ENCODE measurements around the gene OR5H14. TPM values are rescaled to one million over a fixed set of nuclear protein-coding genes. Genes with fewer than 3 reads are reported as not detected.
"Not testable (repeated sequence)": the region's sequence is repeated elsewhere in the genome, so short reads cannot be mapped to it uniquely, and the experiment has no call there.

The OR5H14 gene
- total RNA-seq, 1 donor, result not detected

DNA sequence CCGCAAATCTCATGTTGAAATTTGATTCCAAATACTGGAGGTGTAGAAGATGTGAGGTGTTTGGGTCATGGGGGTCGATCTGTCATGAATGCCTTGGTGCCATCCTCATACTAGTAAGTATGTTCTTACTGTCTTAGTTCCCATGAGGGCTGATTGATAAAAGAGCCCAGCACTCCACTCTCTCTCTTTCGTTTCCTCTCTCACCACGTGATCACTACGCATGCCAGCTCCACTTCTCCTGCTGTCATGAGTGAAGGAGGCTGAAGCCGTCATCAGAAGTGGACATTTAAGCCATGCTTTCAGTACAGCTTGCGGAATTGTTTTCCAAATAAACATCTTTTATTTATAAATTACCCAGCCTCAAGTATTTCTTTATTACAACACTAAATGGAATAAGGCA lies 25.3 kb downstream of the OR5H14 start:
- Histone ChIP-seq H3K9me3 (ENCODE audit: low read depth, low read length) (no peaks in the 10 kb centered on the region), H3K4me1 (ENCODE audit: insufficient read depth, low read length) (no peaks in the 10 kb centered on the region), H3K4me3 (ENCODE audit: low read length) (no peak overlapping the region), H3K27me3 (ENCODE audit: insufficient read depth, low read length) (no peaks in the 10 kb centered on the region)

DNA sequence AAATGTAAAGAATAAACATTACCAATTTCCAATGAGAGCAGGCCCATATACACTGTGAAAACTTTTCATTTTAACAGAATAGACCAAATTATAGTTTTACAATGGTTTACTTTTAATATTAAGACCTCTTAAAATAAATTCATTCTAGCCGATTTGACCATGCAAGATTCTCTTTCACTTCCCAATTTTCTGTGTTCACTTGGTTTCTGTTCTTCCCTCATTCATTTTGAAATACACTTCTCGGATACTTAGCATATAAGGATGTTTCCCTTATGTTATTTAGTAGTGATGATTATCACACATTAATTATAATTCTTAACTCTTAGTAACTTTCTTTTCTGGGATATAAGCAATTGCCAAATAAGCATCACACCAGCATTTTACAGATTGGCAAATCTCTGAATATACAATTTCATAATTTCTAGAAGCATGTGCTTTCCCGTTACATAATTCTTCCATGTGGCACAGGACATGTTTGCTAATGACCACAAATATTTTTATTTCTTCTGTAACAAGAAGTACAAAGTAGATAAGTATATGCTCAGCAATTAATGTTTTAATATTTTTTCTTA lies 33.1 kb downstream of the OR5H14 start:
- Histone ChIP-seq H3K4me1 (ENCODE audit: insufficient read depth, low read length) (no peaks in the 10 kb centered on the region), H3K9me3 (ENCODE audit: low read depth, low read length) (no peaks in the 10 kb centered on the region), H3K4me3 (ENCODE audit: low read length) (no peak overlapping the region), H3K27me3 (ENCODE audit: insufficient read depth, low read length) (no peaks in the 10 kb centered on the region)

- Histone ChIP-seq H3K4me1 (ENCODE audit: insufficient read depth, low read length) (no peaks in the 10 kb centered on the region), H3K9me3 (ENCODE audit: low read depth, low read length) (no peaks in the 10 kb centered on the region), H3K27me3 (ENCODE audit: insufficient read depth, low read length) (no peaks in the 10 kb centered on the region), H3K4me3 (ENCODE audit: low read length) (no peak overlapping the region)
Measured at GRCh38 chr3:98182196-98182595, 34.9 kb downstream of the OR5H14 start.

- H3K4me1 ChIP-seq (ENCODE audit: insufficient read depth, low read length), result no peaks in the 10 kb centered on the region
- no peak overlapping the region for H3K4me3 ChIP-seq (ENCODE audit: low read length)
- no peaks in the 10 kb centered on the region for H3K9me3 ChIP-seq (ENCODE audit: low read depth, low read length)
- H3K27me3 ChIP-seq (ENCODE audit: insufficient read depth, low read length), result no peaks in the 10 kb centered on the region
Measured at GRCh38 chr3:98185180-98185579, 37.9 kb downstream of the OR5H14 start.

GRCh38 chr3:98188545-98188944 lies 41.3 kb downstream of the OR5H14 start:
- H3K4me3 ChIP-seq (ENCODE audit: low read length), result no peak overlapping the region

DNA sequence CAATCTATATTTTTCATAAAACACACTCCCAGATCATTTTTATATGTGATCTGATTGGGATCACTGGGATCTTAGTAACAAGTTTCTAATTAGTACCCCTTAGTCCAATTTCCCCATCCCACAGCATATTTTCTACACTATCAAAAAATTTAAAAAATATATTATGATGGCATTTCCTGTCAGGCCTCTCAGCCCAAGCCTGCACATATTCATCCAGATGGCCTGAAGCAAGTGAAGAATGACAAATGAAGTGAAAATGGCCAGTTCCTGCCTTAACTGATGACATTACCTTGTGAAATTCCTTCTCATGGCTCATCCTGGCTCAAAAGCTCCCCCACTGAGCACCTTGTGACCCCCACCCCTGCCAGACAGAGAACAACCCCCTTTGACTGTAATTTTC lies 43.6 kb downstream of the OR5H14 start:
- H3K9me3 ChIP-seq (ENCODE audit: low read depth, low read length); H3K4me3 ChIP-seq (ENCODE audit: low read length); H3K4me1 ChIP-seq (ENCODE audit: insufficient read depth, low read length); H3K27me3 ChIP-seq (ENCODE audit: insufficient read depth, low read length): not testable (repeated sequence)

More at GRCh38 chr3:98188545-98188944, 41.3 kb downstream of the OR5H14 start:
- Histone ChIP-seq H3K4me1 (ENCODE audit: insufficient read depth, low read length) (no peaks in the 10 kb centered on the region), H3K27me3 (ENCODE audit: insufficient read depth, low read length) (no peaks in the 10 kb centered on the region), H3K9me3 (ENCODE audit: low read depth, low read length) (no peaks in the 10 kb centered on the region)

DNA sequence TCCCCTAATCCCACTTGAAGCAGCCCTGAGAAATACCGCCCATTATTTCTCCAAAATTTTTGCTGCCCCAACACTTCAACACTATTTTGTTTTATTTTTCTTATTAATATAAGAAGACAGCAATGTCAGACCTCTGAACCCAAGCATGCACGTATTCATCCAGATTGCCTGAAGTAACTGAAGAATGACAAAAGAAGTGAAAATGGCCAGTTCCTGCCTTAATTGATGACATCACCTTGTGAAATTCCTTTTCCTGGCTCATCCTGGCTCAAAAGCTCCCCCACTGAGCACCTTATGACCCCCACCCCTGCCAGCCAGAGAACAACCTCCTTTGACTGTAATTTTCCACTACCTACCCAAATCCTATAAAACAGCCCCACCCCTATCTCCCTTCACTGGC lies 49.0 kb downstream of the OR5H14 start:
- H3K4me1 ChIP-seq (ENCODE audit: insufficient read depth, low read length); H3K27me3 ChIP-seq (ENCODE audit: insufficient read depth, low read length); H3K9me3 ChIP-seq (ENCODE audit: low read depth, low read length); H3K4me3 ChIP-seq (ENCODE audit: low read length): not testable (repeated sequence)

DNA sequence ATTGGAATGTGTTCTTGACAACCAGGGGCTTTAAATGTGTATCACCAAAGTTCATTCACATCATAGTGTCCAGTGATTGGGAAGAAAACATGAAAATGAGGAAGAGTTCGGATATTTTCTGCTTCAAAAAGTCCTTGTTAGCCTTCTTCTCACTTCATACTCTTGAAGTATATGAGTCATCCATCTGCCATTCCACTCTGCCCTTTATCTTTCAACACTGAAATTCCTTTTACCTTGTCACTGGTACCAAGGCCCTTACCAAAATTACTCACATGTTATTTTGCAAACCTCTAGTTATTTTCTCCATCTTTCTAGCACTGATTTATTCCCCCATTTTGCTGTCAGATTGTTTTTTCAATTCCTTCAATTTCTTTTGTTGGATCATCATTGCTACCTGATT lies 51.7 kb downstream of the OR5H14 start:
- no peak overlapping the region for H3K4me3 ChIP-seq (ENCODE audit: low read length)
- H3K27me3 ChIP-seq (ENCODE audit: insufficient read depth, low read length), result no peaks in the 10 kb centered on the region
- H3K9me3 ChIP-seq (ENCODE audit: low read depth, low read length), result no peaks in the 10 kb centered on the region
- no peaks in the 10 kb centered on the region for H3K4me1 ChIP-seq (ENCODE audit: insufficient read depth, low read length)

Other genes starting within 250 kb of the OR5H14 start
- gene RIOX2, start 175.0 kb upstream of the OR5H14 start, total RNA-seq, result 12.1 TPM
- under 0.01 TPM for gene GABRR3, start 112.2 kb upstream of the OR5H14 start, total RNA-seq
- not detected for gene OR5AC2, start 60.3 kb upstream of the OR5H14 start, total RNA-seq
- gene OR5H1, start 16.8 kb upstream of the OR5H14 start, total RNA-seq, result not detected
- not detected for gene OR5H15, start 19.2 kb downstream of the OR5H14 start, total RNA-seq
- not detected for gene OR5H6, start 116.8 kb downstream of the OR5H14 start, total RNA-seq
- not detected for gene OR5H2, start 135.0 kb downstream of the OR5H14 start, total RNA-seq
- not detected for gene OR5K4, start 206.4 kb downstream of the OR5H14 start, total RNA-seq
- gene OR5K3, start 243.2 kb downstream of the OR5H14 start, total RNA-seq, result 0.10 TPM

All from mononuclear cell (primary cell).